Measurements from ENCODE around the gene WWOX. TPM values are rescaled to one million over a fixed set of nuclear protein-coding genes. Genes with fewer than 3 reads are reported as not detected.

Gene WWOX
- total RNA-seq, 1 donor from 2014 or later, result 34.9 TPM

DNA sequence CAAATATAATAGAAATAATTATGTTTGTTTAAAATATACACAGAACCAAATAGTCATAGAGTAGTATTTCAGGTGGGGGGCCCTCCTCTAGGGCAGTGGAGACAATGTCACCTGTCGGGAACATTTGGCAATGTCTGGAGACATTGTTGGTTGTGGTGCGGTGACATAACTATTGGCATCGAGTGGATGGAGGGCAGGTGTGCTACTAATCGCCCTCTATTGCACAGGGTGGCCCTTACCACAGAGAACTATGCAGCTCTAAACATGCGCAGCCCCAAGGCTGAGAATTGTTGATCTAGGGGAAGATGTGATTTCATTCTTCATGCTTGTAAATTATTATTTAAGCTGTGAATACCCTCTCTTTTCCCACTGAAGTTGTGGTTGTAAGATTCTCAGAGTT lies 594.0 kb downstream of the WWOX start:
- no peaks in the 10 kb centered on the region for H3K36me3 ChIP-seq (ENCODE audit: control insufficient read depth, insufficient read depth, low read length)
- H3K4me3 ChIP-seq (ENCODE audit: low read depth, low read length), result no peak overlapping the region
- DNase-seq (ENCODE audit: low read depth), result no peak
- H3K27me3 ChIP-seq (ENCODE audit: control insufficient read depth, insufficient read depth, low read length), result no peaks in the 10 kb centered on the region
- TF ChIP-seq, protein P1, sequence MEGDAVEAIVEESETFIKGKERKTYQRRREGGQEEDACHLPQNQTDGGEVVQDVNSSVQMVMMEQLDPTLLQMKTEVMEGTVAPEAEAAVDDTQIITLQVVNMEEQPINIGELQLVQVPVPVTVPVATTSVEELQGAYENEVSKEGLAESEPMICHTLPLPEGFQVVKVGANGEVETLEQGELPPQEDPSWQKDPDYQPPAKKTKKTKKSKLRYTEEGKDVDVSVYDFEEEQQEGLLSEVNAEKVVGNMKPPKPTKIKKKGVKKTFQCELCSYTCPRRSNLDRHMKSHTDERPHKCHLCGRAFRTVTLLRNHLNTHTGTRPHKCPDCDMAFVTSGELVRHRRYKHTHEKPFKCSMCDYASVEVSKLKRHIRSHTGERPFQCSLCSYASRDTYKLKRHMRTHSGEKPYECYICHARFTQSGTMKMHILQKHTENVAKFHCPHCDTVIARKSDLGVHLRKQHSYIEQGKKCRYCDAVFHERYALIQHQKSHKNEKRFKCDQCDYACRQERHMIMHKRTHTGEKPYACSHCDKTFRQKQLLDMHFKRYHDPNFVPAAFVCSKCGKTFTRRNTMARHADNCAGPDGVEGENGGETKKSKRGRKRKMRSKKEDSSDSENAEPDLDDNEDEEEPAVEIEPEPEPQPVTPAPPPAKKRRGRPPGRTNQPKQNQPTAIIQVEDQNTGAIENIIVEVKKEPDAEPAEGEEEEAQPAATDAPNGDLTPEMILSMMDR (IDR thresholded peaks at IDR 0.05; ENCODE audit: insufficient read depth, low read length, poor library complexity, severe bottlenecking), result no peak

DNA sequence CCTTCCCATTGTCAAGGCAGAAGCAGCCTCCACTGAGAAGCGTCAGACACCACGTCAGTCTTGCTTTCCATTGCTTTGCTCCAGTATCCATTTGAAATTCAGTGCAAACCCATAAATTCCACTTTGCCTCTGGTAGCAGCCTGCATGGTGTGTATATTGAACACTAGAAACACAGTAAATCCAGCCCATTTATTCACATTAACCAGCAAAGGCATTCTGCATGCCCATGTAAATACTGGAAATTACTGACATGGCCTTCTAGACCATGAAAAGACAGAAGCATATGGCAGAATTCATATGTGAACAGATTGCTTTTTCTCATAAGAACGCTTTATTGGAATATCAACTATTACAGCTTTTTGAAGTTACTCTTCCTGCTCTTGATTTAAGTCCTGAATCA lies 595.0 kb downstream of the WWOX start:
- DNase-seq (ENCODE audit: low read depth), result no peak
- TF ChIP-seq, protein P1 (IDR thresholded peaks at IDR 0.05; ENCODE audit: insufficient read depth, low read length, poor library complexity, severe bottlenecking), result no peak
- Histone ChIP-seq H3K36me3 (ENCODE audit: control insufficient read depth, insufficient read depth, low read length) (no peaks in the 10 kb centered on the region), H3K27me3 (ENCODE audit: control insufficient read depth, insufficient read depth, low read length) (no peaks in the 10 kb centered on the region), H3K4me3 (ENCODE audit: low read depth, low read length) (no peak overlapping the region)

DNA sequence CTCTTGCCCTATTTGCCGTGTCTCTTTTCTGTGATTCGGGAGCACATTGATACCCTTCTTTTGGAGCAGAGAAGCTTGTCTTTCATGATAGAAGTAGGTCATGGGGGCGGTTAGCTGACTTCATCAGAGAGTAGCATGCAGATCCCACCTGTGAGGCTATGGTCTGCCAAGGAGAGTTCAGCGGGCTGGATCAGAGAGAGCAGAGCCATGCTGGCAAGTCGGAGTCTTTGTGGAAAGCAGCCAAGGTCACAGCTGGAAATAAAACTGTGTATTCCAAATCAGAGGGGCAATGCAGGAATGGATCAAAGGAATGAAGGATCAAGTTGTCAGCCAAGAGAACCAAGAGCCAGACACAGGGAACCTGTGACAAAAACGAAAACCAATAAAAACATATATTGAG lies 595.9 kb downstream of the WWOX start:
- H3K4me3 ChIP-seq (ENCODE audit: low read depth, low read length), result no peak overlapping the region
- TF ChIP-seq, protein P1 (IDR thresholded peaks at IDR 0.05; ENCODE audit: insufficient read depth, low read length, poor library complexity, severe bottlenecking), result no peak

DNA sequence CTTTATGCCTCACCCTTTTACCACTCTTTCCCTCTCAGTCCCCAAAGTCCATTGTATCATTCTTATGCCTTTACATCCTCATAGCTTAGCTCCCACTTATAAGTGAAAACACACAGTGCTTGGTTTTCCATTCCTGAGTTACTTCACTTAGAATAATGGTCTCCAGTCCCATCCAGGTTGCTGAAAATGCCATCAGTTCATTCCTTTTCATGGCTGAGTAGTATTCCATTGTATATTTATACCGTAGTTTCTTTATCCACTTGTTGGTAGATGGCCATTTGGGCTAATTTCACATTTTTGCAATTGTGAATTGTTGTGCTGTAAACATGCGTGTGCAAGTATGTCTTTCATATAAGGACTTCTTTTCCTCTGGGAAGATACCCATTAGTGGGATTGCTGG lies 597.3 kb downstream of the WWOX start:
- Histone ChIP-seq H3K4me3 (ENCODE audit: low read depth, low read length) (no peak overlapping the region), H3K27me3 (ENCODE audit: control insufficient read depth, insufficient read depth, low read length) (no peaks in the 10 kb centered on the region), H3K36me3 (ENCODE audit: control insufficient read depth, insufficient read depth, low read length) (no peaks in the 10 kb centered on the region)
- DNase-seq (ENCODE audit: low read depth), result no peak
- TF ChIP-seq, protein P1 (IDR thresholded peaks at IDR 0.05; ENCODE audit: insufficient read depth, low read length, poor library complexity, severe bottlenecking), result no peak

More for the DNA sequence above, 595.9 kb downstream of the WWOX start:
- Histone ChIP-seq H3K36me3 (ENCODE audit: control insufficient read depth, insufficient read depth, low read length) (no peaks in the 10 kb centered on the region), H3K27me3 (ENCODE audit: control insufficient read depth, insufficient read depth, low read length) (no peaks in the 10 kb centered on the region)
- DNase-seq (ENCODE audit: low read depth), result no peak

DNA sequence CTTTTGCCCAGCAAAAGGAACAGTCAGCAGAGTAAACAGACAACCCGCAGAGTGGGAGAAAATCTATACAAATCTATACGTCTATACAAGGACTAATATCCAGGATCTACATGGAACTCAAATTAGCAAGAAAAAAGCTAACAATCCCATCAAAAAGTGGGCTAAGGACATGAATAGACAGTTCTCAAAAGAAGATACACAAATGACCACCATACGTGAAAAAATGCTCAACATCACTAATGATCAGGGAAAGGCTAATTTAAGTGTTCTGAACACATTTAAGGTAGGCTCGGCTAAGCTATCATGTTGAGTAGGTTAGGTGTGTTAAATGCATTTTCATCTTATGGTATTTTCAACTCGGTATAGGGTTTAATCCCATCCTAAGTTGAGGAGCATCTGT lies 598.0 kb downstream of the WWOX start:
- Histone ChIP-seq H3K4me3 (ENCODE audit: low read depth, low read length) (no peak overlapping the region), H3K36me3 (ENCODE audit: control insufficient read depth, insufficient read depth, low read length) (no peaks in the 10 kb centered on the region), H3K27me3 (ENCODE audit: control insufficient read depth, insufficient read depth, low read length) (no peaks in the 10 kb centered on the region)
- DNase-seq (ENCODE audit: low read depth), result no peak
- TF ChIP-seq, protein P1 (IDR thresholded peaks at IDR 0.05; ENCODE audit: insufficient read depth, low read length, poor library complexity, severe bottlenecking), result no peak

DNA sequence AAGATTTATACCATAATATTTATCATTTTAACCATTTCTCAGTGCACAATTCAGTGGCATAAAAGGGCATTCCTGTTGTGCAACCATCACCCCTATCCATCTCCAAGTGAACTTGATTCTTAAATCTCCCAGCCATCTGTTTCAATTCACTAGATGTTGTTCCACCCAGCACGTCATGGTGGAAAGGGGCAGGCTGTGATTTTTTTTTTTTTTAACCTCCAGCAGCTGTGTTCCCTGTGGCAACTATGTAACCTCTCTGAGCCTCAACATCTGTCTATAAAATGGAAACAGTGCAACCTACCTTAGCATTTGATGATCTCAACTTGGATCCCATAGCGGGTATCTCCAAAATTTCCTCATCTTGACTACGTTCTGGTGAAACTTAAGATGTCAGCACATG lies 604.5 kb downstream of the WWOX start:
- DNase-seq (ENCODE audit: low read depth), result no peak
- no peaks in the 10 kb centered on the region for H3K36me3 ChIP-seq (ENCODE audit: control insufficient read depth, insufficient read depth, low read length)
- TF ChIP-seq, protein P1 (IDR thresholded peaks at IDR 0.05; ENCODE audit: insufficient read depth, low read length, poor library complexity, severe bottlenecking), result no peak
- H3K27me3 ChIP-seq (ENCODE audit: control insufficient read depth, insufficient read depth, low read length), result no peaks in the 10 kb centered on the region
- no peak overlapping the region for H3K4me3 ChIP-seq (ENCODE audit: low read depth, low read length)

Data from kidney epithelial cell (primary cell).